HepG2 (cell line): Measurements from ENCODE around the gene CSNK1G3.

ENCODE experiments used
- CSRNP1 ChIP-seq: sonication (generic); formaldehyde crosslinking; IDR thresholded peaks from 2 replicates; pipeline ENCODE4 v1.8.1; 2023; ENCODE audit warnings: mild to moderate bottlenecking, missing genetic modification reagents
- RNF219 ChIP-seq: sonication (generic); formaldehyde crosslinking; IDR thresholded peaks from 2 replicates; pipeline ENCODE4 v1.5.0; 2020; ENCODE audit warnings: mild to moderate bottlenecking, missing genetic modification reagents
- SAFB2 ChIP-seq: sonication (generic); formaldehyde crosslinking; IDR thresholded peaks from 2 replicates; pipeline ENCODE4 v1.5.1; 2020; ENCODE audit warnings: missing genetic modification reagents, low read depth, mild to moderate bottlenecking, borderline replicate concordance
- TAF15 ChIP-seq: fragments of 200-400 bp; formaldehyde crosslinking; IDR thresholded peaks from one replicate; pipeline ENCODE4 v1.6.1; 2018; ENCODE audit warnings: mild to moderate bottlenecking, low read depth, low read length; ENCODE audit not compliant: poor library complexity, severe bottlenecking
- ZBTB40 ChIP-seq, 2 experiments: fragments of 450-650 bp in 1 of 2; sonication (generic) in 1 of 2; formaldehyde crosslinking in 1 of 2; IDR thresholded peaks; 2 replicates each; pipeline versions ENCODE4 v1.6.1 to v1.8.0; 2016 to 2022; ENCODE audit warnings: antibody characterized with exemption in 1 of 2, mild to moderate bottlenecking in 1 of 2, missing genetic modification reagents in 1 of 2
- ZNF318 ChIP-seq: sonication (generic); formaldehyde crosslinking; IDR thresholded peaks from 2 replicates; pipeline ENCODE4 v1.4.0; 2020; ENCODE audit warnings: mild to moderate bottlenecking, missing genetic modification reagents
- ZNF776 ChIP-seq: sonication (generic); formaldehyde crosslinking; IDR thresholded peaks from 2 replicates; pipeline ENCODE4 v1.4.0; 2020; ENCODE audit warnings: mild to moderate bottlenecking, missing genetic modification reagents

- TF ChIP-seq RNF219 (CRISPR knock-in tag): no peak
- no peak for TF ChIP-seq ZNF318 (CRISPR knock-in tag)
- TF ChIP-seq SAFB2 (CRISPR knock-in tag): no peak
- TF ChIP-seq ZBTB40 (IDR thresholded peaks at IDR 0.05): no peak
- no peak for TF ChIP-seq ZBTB40 (CRISPR knock-in tag; IDR thresholded peaks at IDR 0.05)
- TF ChIP-seq CSRNP1: no peak
- no peak for TF ChIP-seq ZNF776 (CRISPR knock-in tag)
- TF ChIP-seq TAF15: no peak
These were observed 70.7 kb downstream of the CSNK1G3 start for GRCh38 chr5:123582550-123583285.
